ENCODE measurements around the gene PCTP.

PCTP gene

GRCh38 chr17:55757659-55758058 is 6.8 kb downstream of the PCTP start:
- DNase-seq (ENCODE audit: low read depth), result no peak

- no peak for DNase-seq (ENCODE audit: low read depth)
Observed at GRCh38 chr17:55758171-55758570, 7.3 kb downstream of the PCTP start.

GRCh38 chr17:55760643-55761355 is 9.9 kb downstream of the PCTP start:
- no peak for DNase-seq (ENCODE audit: low read depth)

- DNase-seq (ENCODE audit: low read depth), result no peak
Observed at GRCh38 chr17:55762086-55762858, 11.4 kb downstream of the PCTP start.

GRCh38 chr17:55763856-55764255 is 13.0 kb downstream of the PCTP start:
- DNase-seq (ENCODE audit: low read depth), result no peak

GRCh38 chr17:55764610-55765009 is 13.8 kb downstream of the PCTP start:
- no peak for DNase-seq (ENCODE audit: low read depth)

- DNase-seq (ENCODE audit: low read depth), result no peak
Observed at GRCh38 chr17:55765472-55765871, 14.6 kb downstream of the PCTP start.

- DNase-seq (ENCODE audit: low read depth), result no peak
Observed at GRCh38 chr17:55768936-55769624, 18.2 kb downstream of the PCTP start.

- DNase-seq (ENCODE audit: low read depth), result no peak
Observed at GRCh38 chr17:55769625-55770000, 18.8 kb downstream of the PCTP start.

GRCh38 chr17:55770196-55770870 is 19.5 kb downstream of the PCTP start:
- no peak for DNase-seq (ENCODE audit: low read depth)

GRCh38 chr17:55772086-55772485 is 21.2 kb downstream of the PCTP start:
- DNase-seq (ENCODE audit: low read depth), result no peak

GRCh38 chr17:55773671-55774070 is 22.8 kb downstream of the PCTP start:
- no peak for DNase-seq (ENCODE audit: low read depth)

- no peak for DNase-seq (ENCODE audit: low read depth)
Observed at GRCh38 chr17:55774846-55775271, 24.0 kb downstream of the PCTP start.

- no peak for DNase-seq (ENCODE audit: low read depth)
Observed at GRCh38 chr17:55776271-55776670, 25.4 kb downstream of the PCTP start.

GRCh38 chr17:55777471-55777971 is 26.7 kb downstream of the PCTP start:
- DNase-seq (ENCODE audit: low read depth), result no peak

- no peak for DNase-seq (ENCODE audit: low read depth)
Observed at GRCh38 chr17:55778389-55779118, 27.7 kb downstream of the PCTP start.

GRCh38 chr17:55783684-55784245 is 32.9 kb downstream of the PCTP start:
- DNase-seq (ENCODE audit: low read depth), result no peak

GRCh38 chr17:55784666-55785065 is 33.8 kb downstream of the PCTP start:
- DNase-seq (ENCODE audit: low read depth), result no peak

- no peak for DNase-seq (ENCODE audit: low read depth)
Observed at GRCh38 chr17:55785181-55785580, 34.3 kb downstream of the PCTP start.

GRCh38 chr17:55793272-55793671 is 42.4 kb downstream of the PCTP start:
- no peak for DNase-seq (ENCODE audit: low read depth)
